Activated T-helper 1 cell treated with anti-CD3 and anti-CD28 coated beads, Interleukin-12 subunit alpha, Interleukin-12 subunit beta, Interleukin-2, Interleukin-4 antibody, amounts not matched to agents 30 ng/mL and 10 ng/mL and 1 ng/mL, durations not matched to agents 14 hours and 24 hours and 36 hours (primary cell): ENCODE results near the gene STIM1. TPM values are rescaled to one million over a fixed set of nuclear protein-coding genes. Genes with fewer than 3 reads are reported as not detected.

Source experiments
- DNase-seq: peaks from one replicate; pipeline ENCODE4 v3.0.0; 2021; ENCODE audit warnings: low spot score
- H3K27ac Mint-ChIP-seq: one replicate; pipeline ENCODE4 v1.8.0; 2021; ENCODE audit warnings: mild to moderate bottlenecking, mixed read lengths
- H3K27me3 Mint-ChIP-seq: one replicate; pipeline ENCODE4 v1.8.0; 2022; ENCODE audit warnings: mild to moderate bottlenecking, moderate library complexity, mixed read lengths; ENCODE audit not compliant: insufficient read depth
- H3K36me3 Mint-ChIP-seq: one replicate; pipeline ENCODE4 v1.8.0; 2021; ENCODE audit warnings: low read depth, mixed read lengths
- H3K4me1 Mint-ChIP-seq: one replicate; pipeline ENCODE4 v1.8.0; 2021; ENCODE audit warnings: low read depth, mixed read lengths
- H3K4me3 Mint-ChIP-seq: one replicate; pipeline ENCODE4 v1.8.0; 2021; ENCODE audit warnings: mild to moderate bottlenecking, moderate library complexity, mixed read lengths
- H3K9me3 Mint-ChIP-seq: one replicate; pipeline ENCODE4 v1.8.0; 2021; ENCODE audit warnings: mixed read lengths
- intact Hi-C: fragments of 100-400 bp; cut with micrococcal nuclease; formaldehyde crosslinking; loops from one replicate; pipeline ENCODE4 v1.15.1; 2024
- total RNA-seq: library from RNA; stranded (reverse); gene quantifications from 2 replicates; pipeline ENCODE4 v1.2.3, GENCODE V29; 2022

The STIM1 gene
- total RNA-seq, 1 donor from 2014 or later, result 68.0 TPM

DNA sequence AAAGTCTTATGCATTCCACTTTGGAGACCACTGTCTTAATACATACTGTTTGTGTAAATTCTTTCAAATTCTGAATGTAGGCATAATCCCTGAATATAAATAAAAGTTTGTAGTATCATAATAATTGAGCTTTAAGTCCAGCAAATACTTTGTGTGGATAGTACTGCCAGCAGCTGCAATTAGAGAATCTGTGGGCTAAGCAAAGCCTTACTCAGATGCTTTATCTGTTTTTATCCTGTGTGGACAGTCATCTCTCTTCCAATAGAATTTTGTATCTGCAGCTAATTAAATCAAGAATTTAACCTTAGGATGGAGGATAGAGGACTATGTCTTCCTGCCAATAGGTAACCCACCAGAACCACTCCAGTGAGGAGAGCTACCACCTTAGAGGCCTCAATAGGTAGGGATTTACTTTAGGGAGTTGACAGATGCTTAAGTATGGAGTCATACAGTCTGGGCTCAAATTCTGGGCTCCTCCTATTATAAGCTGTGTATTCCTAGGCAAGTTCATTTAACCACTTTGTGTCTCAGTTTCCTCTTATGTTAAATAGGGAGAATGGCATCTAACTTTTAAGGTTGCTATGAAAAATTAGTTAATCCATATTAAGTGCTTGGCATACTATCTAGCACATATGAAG, 71.1 kb downstream of the STIM1 start:
- Mint-ChIP-seq H3K27ac (no peak overlapping the region), H3K27me3 (no peaks in the 10 kb centered on the region), H3K9me3 (no peaks in the 10 kb centered on the region), H3K36me3 (peaks cover 5% of the 10 kb centered on the region), H3K4me3 (no peak overlapping the region), H3K4me1 (peaks cover 41% of the 10 kb centered on the region)
- DNase-seq, result no peak
- intact Hi-C loops, result no loop called here

DNA sequence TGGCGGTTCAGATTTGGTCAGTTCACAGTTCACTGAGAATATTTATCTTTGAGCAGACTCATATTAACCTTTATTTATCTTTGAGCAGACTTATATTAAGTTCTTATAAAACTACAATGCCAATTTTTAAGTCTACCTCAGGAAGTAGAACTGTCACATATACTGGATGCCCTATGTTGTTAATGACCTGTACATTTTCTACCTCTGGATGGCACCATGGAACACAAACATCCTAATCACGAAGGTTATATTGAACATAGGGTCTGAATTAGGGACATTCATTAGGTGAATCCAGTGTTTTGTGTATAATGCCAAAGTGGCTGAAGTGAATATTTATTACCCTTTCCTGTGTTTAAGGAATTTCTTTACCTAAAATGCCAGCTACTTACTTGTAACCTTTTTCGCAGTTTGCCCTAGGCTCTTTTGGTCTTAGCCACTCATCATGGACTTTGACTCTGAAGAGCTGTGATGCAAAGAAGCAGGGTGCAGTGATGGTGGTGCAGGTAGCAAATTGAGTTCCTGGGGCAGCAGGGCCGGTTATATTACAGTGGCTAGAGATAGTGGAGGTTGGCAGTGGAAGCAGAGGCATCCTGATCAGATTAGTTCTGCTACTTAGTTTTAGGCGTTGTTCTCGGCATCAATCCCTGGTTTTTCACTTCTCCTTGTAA, 71.8 kb downstream of the STIM1 start:
- H3K9me3 Mint-ChIP-seq, result no peaks in the 10 kb centered on the region
- H3K4me3 Mint-ChIP-seq, result no peak overlapping the region
- H3K4me1 Mint-ChIP-seq, result peaks cover 34% of the 10 kb centered on the region
- peaks cover 5% of the 10 kb centered on the region for H3K36me3 Mint-ChIP-seq
- DNase-seq, result no peak
- H3K27ac Mint-ChIP-seq, result no peak overlapping the region
- intact Hi-C loops, result no loop called here
- no peaks in the 10 kb centered on the region for H3K27me3 Mint-ChIP-seq

GRCh38 chr11:3929232-3929631, 73.8 kb downstream of the STIM1 start:
- H3K9me3 Mint-ChIP-seq, result no peaks in the 10 kb centered on the region
- H3K4me3 Mint-ChIP-seq, result no peak overlapping the region
- H3K4me1 Mint-ChIP-seq, result peaks cover 45% of the 10 kb centered on the region
- DNase-seq, result no peak
- intact Hi-C loops, result loop anchor here (2.0 kb wide), 1 partner anchor 14 kb away; no protein-coding TSS in a partner anchor
- H3K27me3 Mint-ChIP-seq, result no peaks in the 10 kb centered on the region
- no peak overlapping the region for H3K27ac Mint-ChIP-seq
- peaks cover 3% of the 10 kb centered on the region for H3K36me3 Mint-ChIP-seq

DNA sequence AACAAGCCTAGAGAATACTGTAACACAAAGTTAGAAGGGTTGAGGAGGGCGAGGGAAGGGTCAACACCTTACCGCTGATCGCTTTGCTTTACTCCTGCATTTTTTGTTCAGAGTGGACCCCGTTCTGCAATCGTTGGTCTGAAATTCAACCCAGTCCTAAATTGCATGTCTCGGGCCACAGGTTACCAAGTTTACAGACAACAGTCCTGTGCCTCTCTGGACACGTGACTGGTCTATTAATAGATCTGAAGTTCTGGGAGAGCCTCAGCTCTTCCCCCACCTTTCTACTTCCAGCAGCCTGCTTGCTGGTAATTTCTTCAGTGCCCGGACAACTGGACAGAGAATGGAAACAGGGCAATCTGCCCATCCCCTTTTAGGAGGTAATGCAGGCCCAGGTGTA, 74.2 kb downstream of the STIM1 start:
- intact Hi-C loops, result loop anchor here (2.0 kb wide), 1 partner anchor 15 kb away; no protein-coding TSS in a partner anchor
- Mint-ChIP-seq H3K4me3 (no peak overlapping the region), H3K27ac (no peak overlapping the region), H3K36me3 (peaks cover 3% of the 10 kb centered on the region), H3K4me1 (peaks cover 49% of the 10 kb centered on the region), H3K27me3 (no peaks in the 10 kb centered on the region), H3K9me3 (no peaks in the 10 kb centered on the region)
- DNase-seq, result no peak

GRCh38 chr11:3932698-3933097, 77.2 kb downstream of the STIM1 start:
- no peak overlapping the region for H3K4me3 Mint-ChIP-seq
- H3K4me1 Mint-ChIP-seq, result peaks cover 58% of the 10 kb centered on the region
- H3K27ac Mint-ChIP-seq, result no peak overlapping the region
- intact Hi-C loops, result no loop called here
- H3K36me3 Mint-ChIP-seq, result peaks cover 22% of the 10 kb centered on the region
- DNase-seq, result no peak
- H3K9me3 Mint-ChIP-seq, result no peaks in the 10 kb centered on the region
- no peaks in the 10 kb centered on the region for H3K27me3 Mint-ChIP-seq

- DNase-seq, result no peak
- no peak overlapping the region for H3K4me3 Mint-ChIP-seq
- no peaks in the 10 kb centered on the region for H3K9me3 Mint-ChIP-seq
- peaks cover 22% of the 10 kb centered on the region for H3K36me3 Mint-ChIP-seq
- intact Hi-C loops, result no loop called here
- peaks cover 55% of the 10 kb centered on the region for H3K4me1 Mint-ChIP-seq
- H3K27me3 Mint-ChIP-seq, result no peaks in the 10 kb centered on the region
- no peak overlapping the region for H3K27ac Mint-ChIP-seq
Observed at GRCh38 chr11:3933165-3933628, 77.7 kb downstream of the STIM1 start.

GRCh38 chr11:3934658-3935057, 79.2 kb downstream of the STIM1 start:
- intact Hi-C loops, result no loop called here
- Mint-ChIP-seq H3K9me3 (no peaks in the 10 kb centered on the region), H3K27ac (no peak overlapping the region), H3K27me3 (no peaks in the 10 kb centered on the region), H3K4me1 (peaks cover 52% of the 10 kb centered on the region), H3K4me3 (no peak overlapping the region), H3K36me3 (peaks cover 19% of the 10 kb centered on the region)
- DNase-seq, result no peak

DNA sequence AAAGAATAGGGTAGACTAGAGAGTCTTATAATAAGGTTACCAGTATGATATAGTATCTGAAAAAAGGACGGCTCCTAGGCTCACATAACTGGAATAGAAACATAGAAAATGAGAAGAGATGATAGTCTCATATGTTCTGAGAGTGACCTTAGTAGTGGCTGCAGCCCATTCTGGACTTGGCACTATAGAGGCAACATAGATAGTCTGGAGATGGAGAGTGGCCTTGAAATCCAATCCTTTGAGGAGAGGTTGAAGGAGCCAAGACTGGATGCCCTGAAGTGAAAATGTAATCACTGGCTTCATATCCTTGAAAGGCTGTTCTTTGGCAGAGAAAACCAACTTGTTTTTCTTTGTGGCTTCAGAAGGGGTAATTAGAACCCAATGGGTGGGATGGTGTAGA, 81.1 kb downstream of the STIM1 start:
- Mint-ChIP-seq H3K27ac (no peak overlapping the region), H3K4me3 (no peak overlapping the region), H3K36me3 (peaks cover 26% of the 10 kb centered on the region), H3K27me3 (no peaks in the 10 kb centered on the region), H3K4me1 (peaks cover 61% of the 10 kb centered on the region), H3K9me3 (no peaks in the 10 kb centered on the region)
- intact Hi-C loops, result no loop called here
- DNase-seq, result no peak

GRCh38 chr11:3939211-3939610, 83.7 kb downstream of the STIM1 start:
- Mint-ChIP-seq H3K27me3 (no peaks in the 10 kb centered on the region), H3K36me3 (peaks cover 32% of the 10 kb centered on the region), H3K4me3 (no peak overlapping the region), H3K4me1 (peaks cover 74% of the 10 kb centered on the region), H3K9me3 (no peaks in the 10 kb centered on the region), H3K27ac (no peak overlapping the region)
- intact Hi-C loops, result no loop called here
- DNase-seq, result no peak

GRCh38 chr11:3939651-3940190, 84.3 kb downstream of the STIM1 start:
- Mint-ChIP-seq H3K36me3 (peaks cover 34% of the 10 kb centered on the region), H3K27me3 (no peaks in the 10 kb centered on the region), H3K27ac (no peak overlapping the region), H3K4me1 (peaks cover 74% of the 10 kb centered on the region), H3K9me3 (no peaks in the 10 kb centered on the region), H3K4me3 (no peak overlapping the region)
- intact Hi-C loops, result loop anchor here (5.0 to 10.0 kb wide), 2 partner anchors 118 to 565 kb away; partner anchors contain the start of gene ZNF195
- no peak for DNase-seq

- DNase-seq, result no peak
- peaks cover 29% of the 10 kb centered on the region for H3K36me3 Mint-ChIP-seq
- peak overlapping the region; percentile 49 for H3K4me3 Mint-ChIP-seq
- no peaks in the 10 kb centered on the region for H3K9me3 Mint-ChIP-seq
- intact Hi-C loops, result loop anchor here (5.0 to 10.0 kb wide), 2 partner anchors 115 to 568 kb away; partner anchors contain the start of gene ZNF195
- peaks cover 77% of the 10 kb centered on the region for H3K4me1 Mint-ChIP-seq
- H3K27ac Mint-ChIP-seq, result peak overlapping the region; percentile 86
- H3K27me3 Mint-ChIP-seq, result no peaks in the 10 kb centered on the region
Observed at GRCh38 chr11:3942160-3942955, 86.9 kb downstream of the STIM1 start.

DNA sequence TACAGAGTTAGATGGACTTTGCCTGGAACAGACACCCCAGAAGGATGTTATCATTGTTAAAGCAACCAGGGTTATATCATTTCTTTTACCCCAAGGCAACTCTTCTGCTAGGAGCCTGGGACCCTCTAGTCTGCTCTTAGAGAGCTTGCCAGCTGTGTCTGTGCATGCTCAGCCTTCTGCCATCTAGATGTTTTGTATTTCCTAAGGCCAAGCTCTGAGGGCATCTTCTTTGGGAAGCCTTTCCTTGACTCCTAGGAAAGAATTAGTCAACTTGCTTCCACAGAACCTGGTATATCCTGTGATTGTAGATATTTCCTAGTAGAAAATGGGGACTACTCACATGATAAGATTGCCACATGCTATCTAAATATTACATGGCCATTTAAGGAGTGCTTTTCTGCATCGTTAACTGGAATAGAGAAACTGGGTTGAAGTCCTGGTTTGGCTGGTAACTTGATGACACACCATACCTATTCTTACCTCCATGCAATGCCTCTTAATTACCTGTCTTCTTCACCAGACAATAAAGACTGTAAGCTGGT, 87.6 kb downstream of the STIM1 start:
- peaks cover 84% of the 10 kb centered on the region for H3K4me1 Mint-ChIP-seq
- peak overlapping the region; percentile 86 for H3K27ac Mint-ChIP-seq
- H3K4me3 Mint-ChIP-seq, result peak overlapping the region; percentile 49
- no peaks in the 10 kb centered on the region for H3K9me3 Mint-ChIP-seq
- DNase-seq, result no peak
- H3K36me3 Mint-ChIP-seq, result peaks cover 28% of the 10 kb centered on the region
- intact Hi-C loops, result loop anchor here (5.0 to 10.0 kb wide), 2 partner anchors 114 to 568 kb away; partner anchors contain the start of gene ZNF195
- no peaks in the 10 kb centered on the region for H3K27me3 Mint-ChIP-seq
